Heart left ventricle (tissue), 13 donors: Measurements from ENCODE around the gene N4BP2.

Source experiments
- POLR2A ChIP-seq, 2 donors: fragments of 450-650 bp; IDR thresholded peaks; one replicate each; pipeline ENCODE4 v1.6.1; 2017; ENCODE audit warnings: antibody characterized with exemption in 2 of 2, mild to moderate bottlenecking in 2 of 2, moderate library complexity in 2 of 2
- TF ChIP-seq, protein P1 (sequence below), 12 donors: fragments of 200-600 bp; sonication (generic) in 4 of 12; IDR thresholded peaks; one replicate each; pipeline versions ENCODE4 v1.5.0 to v1.8.0; 2018 to 2022; ENCODE audit warnings: antibody characterized with exemption in 12 of 12, mild to moderate bottlenecking in 5 of 12
- donor health status: ischemic (EF 13 %, LVEDD 7.1; RV severe dilation, severe dysfunction).
- donor health status: DM: no; HTN: yes; CAD: no.
- donor health status: DM: no; HTN: no; CAD: no.
- donor health status: ischemic (EF 25% LVEDD 6.9; RV normal size, moderate dysfunction).
- donor health status: ischemic (EF 25% LVEDD 5.7; RV mildly dilated, moderate dysfunction).
- donor health status: ischemic (EF 35%, LVEDD 5.7; RV mildly dilated, moderate dysfunction).
- donor health status: nonischemic (EF 11% LVEDD 7.7; RV severe dilation, severe dysfunction).
- donor health status: DM: yes; HTN: yes; CAD: no.
- donor health status: PGD.
- donor health status: ischemic (EF 29% LVEDD 5.4; RV normal size, mild dysfunction).
- donor health status: nonischemic (EF 23%, LVEDD 6.1; RV moderate dilation, normal function).

DNA sequence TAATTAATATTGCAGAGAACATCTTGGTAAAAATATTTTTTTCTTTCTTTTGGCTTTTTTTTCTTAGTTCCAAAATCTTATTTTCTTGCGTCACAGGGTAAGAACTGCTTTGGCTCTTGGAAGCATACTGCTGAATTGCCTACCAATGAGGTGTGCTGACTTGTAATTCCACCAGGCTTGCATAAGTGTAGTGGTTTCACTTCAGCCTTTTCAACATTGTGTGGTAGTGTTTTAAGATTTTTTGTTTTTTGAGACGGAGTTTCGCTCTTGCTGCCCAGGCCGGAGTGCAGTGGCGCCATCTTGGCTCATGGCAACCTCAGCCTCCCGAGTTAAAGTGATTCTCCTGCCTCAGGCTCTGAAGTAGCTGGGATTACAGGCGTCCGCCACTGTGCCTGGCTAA lies 42.4 kb downstream of the N4BP2 start:
- TF ChIP-seq POLR2A (IDR thresholded peaks at IDR 0.05): no peak
- TF ChIP-seq, protein P1, sequence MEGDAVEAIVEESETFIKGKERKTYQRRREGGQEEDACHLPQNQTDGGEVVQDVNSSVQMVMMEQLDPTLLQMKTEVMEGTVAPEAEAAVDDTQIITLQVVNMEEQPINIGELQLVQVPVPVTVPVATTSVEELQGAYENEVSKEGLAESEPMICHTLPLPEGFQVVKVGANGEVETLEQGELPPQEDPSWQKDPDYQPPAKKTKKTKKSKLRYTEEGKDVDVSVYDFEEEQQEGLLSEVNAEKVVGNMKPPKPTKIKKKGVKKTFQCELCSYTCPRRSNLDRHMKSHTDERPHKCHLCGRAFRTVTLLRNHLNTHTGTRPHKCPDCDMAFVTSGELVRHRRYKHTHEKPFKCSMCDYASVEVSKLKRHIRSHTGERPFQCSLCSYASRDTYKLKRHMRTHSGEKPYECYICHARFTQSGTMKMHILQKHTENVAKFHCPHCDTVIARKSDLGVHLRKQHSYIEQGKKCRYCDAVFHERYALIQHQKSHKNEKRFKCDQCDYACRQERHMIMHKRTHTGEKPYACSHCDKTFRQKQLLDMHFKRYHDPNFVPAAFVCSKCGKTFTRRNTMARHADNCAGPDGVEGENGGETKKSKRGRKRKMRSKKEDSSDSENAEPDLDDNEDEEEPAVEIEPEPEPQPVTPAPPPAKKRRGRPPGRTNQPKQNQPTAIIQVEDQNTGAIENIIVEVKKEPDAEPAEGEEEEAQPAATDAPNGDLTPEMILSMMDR (IDR thresholded peaks at IDR 0.05): no peak
